SH-SY5Y (cell line): ENCODE results near the gene DLGAP3.

Experiments used
- GATA2 ChIP-seq: IDR thresholded peaks from 2 replicates; pipeline ENCODE4 v1.6.1; 2011; ENCODE audit warnings: mild to moderate bottlenecking, low read depth, low read length
- GATA3 ChIP-seq: IDR thresholded peaks from 2 replicates; pipeline ENCODE4 v1.6.1; 2011; ENCODE audit warnings: low read depth, mild to moderate bottlenecking, low read length, moderate library complexity

DNA sequence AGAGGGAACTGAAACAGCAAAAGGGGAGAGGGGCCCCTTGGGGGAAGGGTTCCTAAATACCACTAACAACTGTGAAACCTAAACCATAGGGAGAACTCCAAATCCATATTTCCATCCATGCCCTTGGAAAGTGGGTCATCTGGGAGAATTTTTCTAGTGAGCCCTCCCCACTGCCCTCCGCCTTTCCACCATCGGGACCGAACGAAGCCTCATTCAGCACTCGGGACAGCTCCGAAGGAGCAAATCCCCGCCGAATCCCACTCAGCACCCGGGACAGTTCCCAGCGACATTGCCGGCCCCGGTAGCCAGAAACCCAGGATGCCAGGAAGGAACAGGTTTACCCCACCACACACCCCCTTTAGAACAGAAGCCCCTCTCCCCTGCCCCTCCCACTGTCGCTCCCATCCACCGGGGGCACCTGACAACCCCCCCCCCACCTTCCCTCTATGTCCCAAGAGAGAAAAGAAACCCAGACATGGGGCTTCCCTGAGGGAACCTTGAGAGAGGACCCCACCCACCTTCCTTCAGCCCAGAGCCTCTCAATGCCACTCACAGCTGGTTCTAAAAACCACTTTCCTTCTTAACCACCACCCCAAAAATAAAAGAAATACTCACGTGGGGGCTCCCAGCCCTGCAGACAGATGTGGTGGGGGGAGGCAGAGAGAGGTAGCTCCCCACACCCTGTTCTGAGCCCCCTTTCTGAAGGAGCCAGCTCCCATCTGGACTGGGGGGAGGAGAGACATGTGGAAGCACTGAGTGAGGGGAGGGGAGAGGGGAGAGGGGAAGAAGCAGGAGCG is 4.5 kb downstream of the DLGAP3 start:
- TF ChIP-seq GATA2: no peak
- TF ChIP-seq GATA3: no peak
